ENCODE measurements around the gene GPC6. TPM values are rescaled to one million over a fixed set of nuclear protein-coding genes. Genes with fewer than 3 reads are reported as not detected.

The GPC6 gene
- total and polyA plus RNA-seq, 9 of the 15 experiments (the other 6 are each of a cell fraction or from before 2014, with no cell fraction given): under 0.01 to 0.20 (median 0.01) TPM; not detected in 4

GRCh38 chr13:94073007-94073744 lies 846.6 kb downstream of the GPC6 start:
- 2% methylated on average over 4 of the region's 4 CpGs for WGBS (ENCODE audit: insufficient coverage, low coverage, missing lambda C conversion rate)
- DNase-seq (ENCODE audit: extremely low read depth in 1 of 4, low spot score in 3 of 4): no peak
- no peak for TF ChIP-seq ARID1B (IDR thresholded peaks at IDR 0.05)
- TF ChIP-seq POLR2AphosphoS2 (IDR thresholded peaks at IDR 0.05; ENCODE audit: low read length): no peak
- TF ChIP-seq RNF2 (IDR thresholded peaks at IDR 0.05): no peak
- TF ChIP-seq RBM39 (optimal IDR thresholded peaks at IDR 0.05; ENCODE audit: low read depth, low read length): no peak
- no peak for TF ChIP-seq STAT5B (CRISPR knock-in tag; IDR thresholded peaks at IDR 0.05)
- no peak for TF ChIP-seq ZEB2 (IDR thresholded peaks at IDR 0.05)
- TF ChIP-seq ZNF408 (CRISPR knock-in tag; IDR thresholded peaks at IDR 0.05; ENCODE audit: low read depth): no peak
- TF ChIP-seq DNMT1 (IDR thresholded peaks at IDR 0.05): no peak
- no TSS peak for BruUV-seq (replicated peaks)
- Histone ChIP-seq H3K4me2 (ENCODE audit: insufficient read depth, low read length) (no peak overlapping the region), H3K79me2 (ENCODE audit: control insufficient read depth, insufficient read depth, low read length) (no peaks in the 10 kb centered on the region), H3K9me3 (replicated peaks; ENCODE audit: control insufficient read depth, insufficient read depth, low read depth, low read length) (no peaks in the 10 kb centered on the region), H3K4me1 (replicated peaks in 1 of 2; ENCODE audit: control insufficient read depth in 2 of 2, insufficient read depth in 2 of 2, low read length in 2 of 2) (no peaks in the 10 kb centered on the region), H3K27ac (ENCODE audit: extremely low read depth, low read depth, low read length) (no peak overlapping the region), H3K36me3 (ENCODE audit: control insufficient read depth, insufficient read depth, low read length) (no peaks in the 10 kb centered on the region), H3K4me3 (no peak overlapping the region), H3K27me3 (ENCODE audit: control insufficient read depth in 2 of 2, insufficient read depth in 2 of 2, low read length in 2 of 2) (no peaks in the 10 kb centered on the region), H3K9me1 (ENCODE audit: control insufficient read depth, insufficient read depth, low read length) (no peaks in the 10 kb centered on the region), H3K9ac (ENCODE audit: insufficient read depth in 1 of 2, low read depth in 2 of 2, low read length in 2 of 2) (no peak overlapping the region), H2AFZ (ENCODE audit: low read depth, low read length) (no peak overlapping the region), H4K20me1 (replicated peaks; ENCODE audit: control insufficient read depth, insufficient read depth, low read length) (no peaks in the 10 kb centered on the region)
- in situ Hi-C loops (cut with MboI): no loop called here
- POLR2A ChIA-PET: interaction anchor here (0.6 kb wide), 1 partner anchor 249 kb away, joined by 3 read pairs; no protein-coding TSS in a partner anchor
- no peak for ATAC-seq
- intact Hi-C loops (cut with micrococcal nuclease): no loop called here
- FAIRE-seq: no peak
- CTCF ChIA-PET (ENCODE audit: low intra/inter-chr PET ratio): no interaction called here

- no peak overlapping the region for H3K4me3 ChIP-seq
- ChIA-PET POLR2A (no interaction called here), CTCF (ENCODE audit: low intra/inter-chr PET ratio) (no interaction called here)
- H3K79me2 ChIP-seq (ENCODE audit: control insufficient read depth, insufficient read depth, low read length): no peaks in the 10 kb centered on the region
- no peaks in the 10 kb centered on the region for H4K20me1 ChIP-seq (replicated peaks; ENCODE audit: control insufficient read depth, insufficient read depth, low read length)
- no peak overlapping the region for H3K27ac ChIP-seq (ENCODE audit: extremely low read depth, low read depth, low read length)
- BruUV-seq (replicated peaks): no TSS peak
- DNase-seq (ENCODE audit: extremely low read depth in 1 of 4, low spot score in 3 of 4) (no peak), FAIRE-seq (no peak), ATAC-seq (no peak)
- in situ Hi-C loops (cut with MboI) (no loop called here), intact Hi-C loops (cut with micrococcal nuclease) (no loop called here)
- H3K27me3 ChIP-seq (ENCODE audit: control insufficient read depth in 2 of 2, insufficient read depth in 2 of 2, low read length in 2 of 2): no peaks in the 10 kb centered on the region
- no peaks in the 10 kb centered on the region for H3K9me1 ChIP-seq (ENCODE audit: control insufficient read depth, insufficient read depth, low read length)
- no peak overlapping the region for H3K4me2 ChIP-seq (ENCODE audit: insufficient read depth, low read length)
- H3K36me3 ChIP-seq (ENCODE audit: control insufficient read depth, insufficient read depth, low read length): no peaks in the 10 kb centered on the region
- H3K4me1 ChIP-seq (replicated peaks in 1 of 2; ENCODE audit: control insufficient read depth in 2 of 2, insufficient read depth in 2 of 2, low read length in 2 of 2): no peaks in the 10 kb centered on the region
- no peak overlapping the region for H2AFZ ChIP-seq (ENCODE audit: low read depth, low read length)
- H3K9me3 ChIP-seq (replicated peaks; ENCODE audit: control insufficient read depth, insufficient read depth, low read depth, low read length): no peaks in the 10 kb centered on the region
- H3K9ac ChIP-seq (ENCODE audit: insufficient read depth in 1 of 2, low read depth in 2 of 2, low read length in 2 of 2): no peak overlapping the region
- no peak for TF ChIP-seq MTA1 (IDR thresholded peaks at IDR 0.05; ENCODE audit: borderline replicate concordance)
- no peak for TF ChIP-seq DACH1 (IDR thresholded peaks at IDR 0.05; ENCODE audit: partially characterized antibody)
- no peak for TF ChIP-seq ZNF431 (CRISPR knock-in tag; IDR thresholded peaks at IDR 0.05)
- TF ChIP-seq ZNF140 (CRISPR knock-in tag; IDR thresholded peaks at IDR 0.05): no peak
- TF ChIP-seq BDP1 (IDR thresholded peaks at IDR 0.05; ENCODE audit: insufficient read depth, insufficient read length): no peak
- TF ChIP-seq ZFP1 (CRISPR knock-in tag; IDR thresholded peaks at IDR 0.05): no peak
- no peak for TF ChIP-seq ZNF668 (CRISPR knock-in tag; IDR thresholded peaks at IDR 0.05)
- TF ChIP-seq SOX6 (IDR thresholded peaks at IDR 0.05): no peak
- TF ChIP-seq ZNF282 (CRISPR knock-in tag; IDR thresholded peaks at IDR 0.05): no peak
- TF ChIP-seq PRPF4 (IDR thresholded peaks at IDR 0.05; ENCODE audit: insufficient read depth, low read depth, low read length, poor library complexity, severe bottlenecking): no peak
- TF ChIP-seq ELK3 (CRISPR knock-in tag; IDR thresholded peaks at IDR 0.05): no peak
- TF ChIP-seq DDX20 (tag; IDR thresholded peaks at IDR 0.05; ENCODE audit: low read depth): no peak
Measured at GRCh38 chr13:94079876-94080275, 853.3 kb downstream of the GPC6 start.
